22Rv1 (cell line): Measurements from ENCODE around the gene ORM1.

Experiments
- H3K27ac ChIP-seq: fragments of 450-650 bp; 2 replicates; pipeline ENCODE4 v1.5.1; 2017
- ZFX ChIP-seq: fragments of 450-650 bp; IDR thresholded peaks from 2 replicates; pipeline ENCODE4 v1.6.1; 2017; ENCODE audit warnings: antibody characterized with exemption, borderline replicate concordance
- TF ChIP-seq, protein P1 (sequence below): fragments of 450-650 bp; IDR thresholded peaks from 2 replicates; pipeline ENCODE4 v1.5.1; 2017; ENCODE audit warnings: mild to moderate bottlenecking

Gene ORM1

DNA sequence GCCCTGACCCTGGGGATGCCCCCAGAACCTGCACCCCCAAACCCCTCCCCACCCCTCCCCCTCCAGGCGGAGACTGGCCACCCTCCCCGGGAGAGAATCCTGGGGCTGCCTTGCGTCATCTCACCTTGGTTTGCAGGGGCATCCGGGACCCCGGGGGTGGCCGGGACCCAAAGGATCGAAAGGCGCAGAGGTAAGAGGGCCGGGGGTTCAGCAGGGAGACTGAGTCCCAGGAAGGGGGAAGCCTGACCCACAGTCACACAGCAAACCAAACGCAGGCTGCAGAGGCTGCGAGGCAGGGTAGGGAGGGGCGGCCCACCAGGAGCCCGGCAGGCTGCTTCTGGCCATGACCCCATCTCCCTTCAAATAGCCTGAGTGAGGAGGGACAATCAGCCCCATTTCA is 33.8 kb upstream of the ORM1 start:
- no peak for TF ChIP-seq ZFX
- TF ChIP-seq, protein P1, sequence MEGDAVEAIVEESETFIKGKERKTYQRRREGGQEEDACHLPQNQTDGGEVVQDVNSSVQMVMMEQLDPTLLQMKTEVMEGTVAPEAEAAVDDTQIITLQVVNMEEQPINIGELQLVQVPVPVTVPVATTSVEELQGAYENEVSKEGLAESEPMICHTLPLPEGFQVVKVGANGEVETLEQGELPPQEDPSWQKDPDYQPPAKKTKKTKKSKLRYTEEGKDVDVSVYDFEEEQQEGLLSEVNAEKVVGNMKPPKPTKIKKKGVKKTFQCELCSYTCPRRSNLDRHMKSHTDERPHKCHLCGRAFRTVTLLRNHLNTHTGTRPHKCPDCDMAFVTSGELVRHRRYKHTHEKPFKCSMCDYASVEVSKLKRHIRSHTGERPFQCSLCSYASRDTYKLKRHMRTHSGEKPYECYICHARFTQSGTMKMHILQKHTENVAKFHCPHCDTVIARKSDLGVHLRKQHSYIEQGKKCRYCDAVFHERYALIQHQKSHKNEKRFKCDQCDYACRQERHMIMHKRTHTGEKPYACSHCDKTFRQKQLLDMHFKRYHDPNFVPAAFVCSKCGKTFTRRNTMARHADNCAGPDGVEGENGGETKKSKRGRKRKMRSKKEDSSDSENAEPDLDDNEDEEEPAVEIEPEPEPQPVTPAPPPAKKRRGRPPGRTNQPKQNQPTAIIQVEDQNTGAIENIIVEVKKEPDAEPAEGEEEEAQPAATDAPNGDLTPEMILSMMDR, result no peak
- no peak overlapping the region for H3K27ac ChIP-seq

DNA sequence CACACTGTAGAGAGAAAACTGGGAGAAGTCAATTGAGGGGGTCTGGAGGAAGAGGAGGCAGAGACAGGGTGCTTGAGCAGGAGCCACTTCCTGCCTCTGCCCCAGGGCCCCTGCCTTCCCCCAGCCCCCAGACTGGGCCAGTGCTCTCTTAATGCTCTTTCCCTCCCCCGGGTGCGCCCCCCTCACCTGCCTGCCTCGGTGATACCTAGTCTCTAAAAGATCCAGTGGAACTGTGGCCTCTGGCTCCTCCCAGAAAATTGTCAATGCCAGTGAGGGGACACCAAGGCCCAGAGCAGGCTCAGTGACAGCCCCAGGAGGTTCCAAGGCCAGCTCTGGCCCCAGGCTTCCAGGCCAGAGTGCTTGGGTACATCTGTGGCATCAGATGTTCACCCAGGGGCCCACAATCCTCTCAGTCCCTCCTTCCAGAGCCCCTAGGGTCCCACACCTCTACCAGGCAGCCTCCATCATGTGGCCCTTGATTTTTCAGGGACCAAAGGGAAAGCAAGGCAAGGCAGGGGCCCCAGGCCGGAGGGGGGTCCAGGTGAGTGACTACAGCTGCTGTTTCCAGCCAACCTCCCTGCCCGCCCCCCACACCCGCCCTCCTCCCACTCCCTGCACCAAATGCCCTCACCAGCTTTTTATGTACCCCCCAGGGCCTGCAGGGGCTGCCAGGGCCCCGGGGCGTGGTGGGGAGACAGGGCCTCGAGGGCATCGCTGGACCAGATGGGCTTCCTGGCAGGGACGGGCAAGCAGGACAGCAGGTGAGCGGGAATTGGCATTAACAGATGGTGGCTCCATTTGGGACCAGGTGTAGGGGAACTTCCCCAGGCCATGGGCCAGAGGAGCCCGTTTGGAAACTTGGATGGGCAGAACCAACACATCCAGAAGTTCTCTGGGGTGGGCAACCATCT is 33.1 kb upstream of the ORM1 start:
- TF ChIP-seq, protein P1, result no peak
- no peak for TF ChIP-seq ZFX
- H3K27ac ChIP-seq, result no peak overlapping the region

DNA sequence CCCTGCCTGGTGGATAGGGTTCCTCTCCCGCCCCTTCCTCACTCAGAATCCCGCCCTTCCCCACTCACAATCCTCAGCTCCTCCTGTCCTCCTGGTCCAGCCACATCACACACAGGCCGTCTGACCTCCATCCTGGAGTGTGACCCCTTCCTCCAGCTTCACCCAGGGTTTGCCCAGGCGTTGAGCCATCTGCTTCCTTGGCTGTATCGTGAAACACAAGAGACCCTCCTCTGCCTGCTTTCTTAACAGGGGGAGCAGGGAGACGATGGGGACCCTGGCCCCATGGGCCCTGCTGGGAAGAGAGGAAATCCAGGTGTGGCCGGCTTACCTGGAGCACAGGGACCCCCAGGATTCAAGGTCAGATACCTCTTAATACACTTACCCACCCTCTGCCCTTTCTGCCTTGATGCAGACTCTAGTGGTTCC is 32.3 kb upstream of the ORM1 start:
- TF ChIP-seq ZFX, result no peak
- no peak overlapping the region for H3K27ac ChIP-seq

DNA sequence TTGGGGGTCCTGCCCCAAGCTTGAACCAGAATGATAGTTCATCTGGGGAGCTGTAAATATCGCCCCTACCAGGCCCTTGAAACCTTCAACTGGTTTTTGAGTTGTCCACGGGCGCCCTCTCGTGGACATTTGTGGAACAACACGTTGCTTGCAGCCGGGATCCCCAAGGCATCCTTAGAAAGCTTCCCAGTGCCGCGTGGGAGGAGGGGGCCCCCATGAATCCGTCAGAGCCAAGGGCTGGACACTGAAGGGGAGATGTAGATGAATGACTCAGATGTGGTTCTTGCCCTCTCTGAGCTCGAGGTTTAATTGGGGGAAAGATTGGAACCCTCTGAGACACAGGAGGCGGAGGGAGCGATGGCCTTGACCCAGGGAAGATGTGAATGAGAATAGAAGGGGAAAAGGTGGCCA is 31.8 kb upstream of the ORM1 start:
- no peak overlapping the region for H3K27ac ChIP-seq
- no peak for TF ChIP-seq ZFX
- TF ChIP-seq, protein P1, result peak; percentile 87

DNA sequence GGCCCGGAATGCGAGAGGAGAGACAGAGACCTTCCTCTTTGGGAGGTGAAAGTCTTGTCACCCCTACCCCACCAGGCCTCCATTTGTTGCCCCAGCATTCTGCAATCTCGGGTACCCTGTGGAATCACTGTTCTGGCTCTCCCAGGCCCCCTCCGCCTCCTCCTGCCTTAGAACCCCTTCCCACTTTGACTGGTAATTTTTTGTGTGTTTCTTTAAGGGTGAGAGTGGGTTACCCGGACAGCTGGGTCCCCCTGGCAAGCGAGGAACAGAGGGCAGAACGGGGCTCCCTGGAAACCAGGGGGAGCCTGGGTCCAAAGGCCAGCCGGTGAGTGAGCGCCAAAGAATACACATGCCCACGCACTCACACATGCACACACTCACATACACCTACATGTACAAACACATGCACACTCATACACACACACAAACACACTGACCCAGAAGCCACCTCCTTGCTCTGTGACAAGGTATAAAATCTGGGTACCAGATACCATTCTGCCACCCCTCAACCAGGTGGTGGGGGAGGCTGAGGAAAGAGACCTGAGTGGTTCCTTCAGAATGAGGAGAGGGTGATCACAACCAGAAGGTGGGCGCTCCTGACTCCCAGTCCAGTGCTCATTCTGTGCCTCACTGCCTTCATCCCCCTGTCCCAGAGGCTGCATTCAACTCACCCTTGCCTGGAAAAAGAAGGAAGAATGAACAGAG is 30.9 kb upstream of the ORM1 start:
- no peak for TF ChIP-seq ZFX
- TF ChIP-seq, protein P1, result no peak
- H3K27ac ChIP-seq, result no peak overlapping the region

DNA sequence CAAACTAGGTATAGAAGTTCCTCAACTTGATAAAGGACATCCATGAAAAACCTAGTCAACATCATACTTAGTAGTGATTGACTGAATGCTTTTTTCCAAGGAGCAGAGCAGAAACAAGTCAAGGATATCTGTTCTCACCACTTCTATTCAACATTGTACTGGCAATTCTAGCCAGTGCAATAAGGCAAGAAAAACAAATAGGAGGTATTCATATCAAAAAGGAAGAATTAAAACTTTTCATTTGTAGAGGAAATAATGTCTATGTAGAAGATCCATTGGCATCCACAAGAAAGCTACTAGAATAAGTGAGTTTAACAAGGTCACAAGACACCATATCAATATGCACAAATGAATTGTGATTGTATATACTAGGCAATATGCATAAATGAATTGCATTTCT is 28.2 kb upstream of the ORM1 start:
- no peak for TF ChIP-seq ZFX
- TF ChIP-seq, protein P1, result no peak
- H3K27ac ChIP-seq, result no peak overlapping the region

DNA sequence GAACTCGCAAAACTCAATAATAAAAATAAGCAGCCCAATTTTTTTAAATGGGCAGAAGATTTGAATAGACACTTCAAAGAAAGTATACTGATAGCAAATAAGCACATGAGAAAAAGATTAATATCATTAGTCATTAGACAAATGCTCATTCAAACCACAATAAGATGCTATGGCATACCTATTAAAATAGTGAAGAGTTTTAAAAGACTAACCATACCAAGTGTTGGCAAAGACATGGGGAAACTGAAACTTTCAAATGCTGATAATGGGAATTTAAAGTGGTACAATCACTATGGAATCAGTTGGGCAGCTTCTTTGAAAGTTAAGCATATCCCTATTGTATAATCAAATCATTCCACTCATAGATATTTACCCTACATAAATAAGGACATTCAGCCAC is 26.6 kb upstream of the ORM1 start:
- no peak for TF ChIP-seq ZFX
- TF ChIP-seq, protein P1, result no peak
- no peak overlapping the region for H3K27ac ChIP-seq
